ENCODE data around the gene COG3.
A peak's percentile ranks its signal among the peaks of the same experiment; 100 is the strongest.

COG3 gene

DNA sequence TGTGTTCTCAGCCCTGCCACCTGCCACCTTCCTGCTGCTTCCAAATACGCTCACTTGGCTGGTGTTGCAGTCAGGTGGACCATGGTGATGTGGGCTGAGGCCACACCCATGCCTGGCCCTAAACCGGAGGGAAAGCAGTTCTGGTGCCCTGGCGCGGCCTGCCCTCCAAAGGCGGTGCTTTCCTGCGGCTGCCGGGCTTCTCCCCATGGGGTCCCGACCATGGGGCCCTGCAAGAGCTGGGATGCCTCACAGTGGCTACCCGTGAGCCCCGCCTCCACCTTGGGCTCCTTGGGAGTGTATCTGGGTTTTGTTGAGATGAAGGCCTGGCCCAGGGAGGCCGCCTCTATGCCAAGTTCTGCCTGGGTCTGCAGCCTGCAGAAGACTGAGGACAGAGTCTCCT, 77.1 kb downstream of the COG3 start:
- Mint-ChIP-seq H3K4me1 (peaks cover 8% of the 10 kb centered on the region), H3K4me3 (no peak overlapping the region), H3K36me3 (peaks cover 4% of the 10 kb centered on the region), H3K27ac (no peak overlapping the region), H3K9me3 (no peaks in the 10 kb centered on the region)
- DNase-seq (ENCODE audit: low spot score in 2 of 2) (no peak), ATAC-seq (no peak)

DNA sequence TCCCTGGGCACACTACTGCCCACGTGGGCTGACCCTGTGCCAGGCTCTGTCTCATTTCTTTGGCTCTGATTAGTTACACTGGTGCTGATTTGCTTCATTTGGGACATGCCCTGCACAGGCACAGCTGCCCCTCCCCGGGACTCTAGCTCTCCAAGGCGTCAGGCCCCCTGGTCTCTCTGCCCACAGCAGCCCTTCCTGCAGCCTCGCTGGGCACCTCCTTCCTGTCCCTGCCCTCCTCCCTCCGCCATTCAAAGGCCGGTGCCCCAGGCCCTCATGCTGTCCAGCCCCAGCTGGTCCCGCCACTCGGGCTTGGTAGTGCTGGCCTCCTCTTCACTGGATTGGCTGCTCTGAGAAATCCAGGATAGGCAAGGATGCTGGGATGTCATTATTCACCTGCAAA, 77.7 kb downstream of the COG3 start:
- Mint-ChIP-seq H3K27ac (no peak overlapping the region), H3K9me3 (no peaks in the 10 kb centered on the region), H3K36me3 (no peaks in the 10 kb centered on the region), H3K4me1 (peaks cover 2% of the 10 kb centered on the region), H3K4me3 (no peak overlapping the region)
- DNase-seq (ENCODE audit: low spot score in 2 of 2) (no peak), ATAC-seq (no peak)

DNA sequence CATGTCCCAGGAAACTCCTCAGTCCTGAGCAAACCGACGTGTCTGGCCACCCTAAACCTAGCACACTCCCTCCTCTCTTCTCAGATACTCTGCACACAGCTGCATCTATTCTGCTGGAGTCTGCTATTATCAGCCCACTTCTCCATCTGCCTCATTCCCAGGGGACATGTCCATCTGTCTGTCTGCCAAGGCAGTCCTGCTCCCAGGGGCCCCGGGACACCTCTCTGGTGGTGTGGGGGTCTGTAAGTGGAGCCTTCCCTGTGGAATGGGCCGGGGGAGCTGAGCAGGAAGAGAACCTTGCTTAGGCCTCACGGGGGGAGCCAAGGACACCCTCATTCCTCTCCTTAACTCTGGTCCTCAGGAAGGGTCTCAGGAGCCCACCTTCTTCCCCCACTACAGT, 78.1 kb downstream of the COG3 start:
- Mint-ChIP-seq H3K4me3 (no peak overlapping the region), H3K9me3 (no peaks in the 10 kb centered on the region), H3K36me3 (no peaks in the 10 kb centered on the region), H3K27ac (peak overlapping the region; percentile 61), H3K4me1 (no peaks in the 10 kb centered on the region)
- DNase-seq (ENCODE audit: low spot score in 2 of 2), result no peak
- ATAC-seq, result no peak

DNA sequence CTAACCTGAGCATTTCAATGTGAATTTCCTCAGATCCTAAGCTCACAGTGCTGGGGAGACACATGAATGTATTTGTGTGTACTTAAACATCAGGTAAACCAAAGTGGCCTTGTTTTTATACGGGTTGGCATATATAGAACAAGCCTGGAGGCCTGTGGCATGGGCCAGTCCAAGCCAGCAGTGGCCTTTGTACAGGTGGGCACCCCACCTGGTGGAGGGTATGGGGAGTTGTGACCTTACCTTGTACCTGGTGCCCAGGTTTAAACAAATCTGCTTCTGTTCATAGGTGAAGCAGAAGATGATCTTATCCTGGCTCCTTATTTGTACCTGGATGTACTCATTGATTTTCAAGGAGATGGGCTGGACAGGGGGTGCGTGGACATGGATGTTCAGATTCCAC, 79.8 kb downstream of the COG3 start:
- Mint-ChIP-seq H3K4me1 (no peaks in the 10 kb centered on the region), H3K4me3 (no peak overlapping the region), H3K36me3 (no peaks in the 10 kb centered on the region), H3K27ac (no peak overlapping the region), H3K9me3 (no peaks in the 10 kb centered on the region)
- DNase-seq (ENCODE audit: low spot score in 2 of 2) (no peak), ATAC-seq (no peak)

DNA sequence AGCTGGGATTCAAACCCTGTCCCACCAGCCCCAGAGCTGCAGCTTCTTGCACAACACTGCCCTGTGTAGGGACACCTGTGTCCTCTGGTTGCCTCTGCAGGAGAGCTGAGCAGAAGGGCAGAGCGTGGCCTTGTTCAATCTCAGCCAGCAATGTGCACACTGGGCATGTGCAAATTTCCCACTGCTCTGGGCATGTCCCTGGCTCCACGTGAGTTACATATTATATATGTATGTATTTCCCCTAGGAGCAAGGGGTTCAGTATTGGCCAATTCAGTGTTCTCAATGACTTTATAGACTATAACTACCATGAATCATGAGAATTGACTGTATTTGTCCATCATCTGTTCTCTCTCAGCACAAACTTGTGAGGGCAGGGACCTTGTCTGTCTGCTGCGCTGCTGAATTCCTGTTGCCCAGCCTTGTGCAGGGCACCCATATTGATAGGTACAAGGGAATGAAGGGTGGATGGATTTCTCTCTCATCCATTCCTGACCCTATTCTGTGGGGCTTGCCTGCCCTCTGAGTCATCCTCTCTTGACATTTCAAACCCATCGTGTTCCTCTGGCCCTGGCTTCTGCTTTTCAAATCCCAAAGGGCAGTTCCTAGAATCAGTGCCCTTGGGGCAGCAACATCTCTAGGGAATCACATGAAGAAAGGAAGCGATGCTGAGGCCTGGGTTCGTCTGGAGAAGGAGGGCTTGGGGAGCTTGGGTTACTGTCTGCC, 81.1 kb downstream of the COG3 start:
- ATAC-seq (no peak), DNase-seq (ENCODE audit: low spot score in 2 of 2) (no peak)
- H3K27ac Mint-ChIP-seq, result no peak overlapping the region
- no peaks in the 10 kb centered on the region for H3K36me3 Mint-ChIP-seq
- no peaks in the 10 kb centered on the region for H3K4me1 Mint-ChIP-seq
- no peaks in the 10 kb centered on the region for H3K9me3 Mint-ChIP-seq
- H3K4me3 Mint-ChIP-seq, result no peak overlapping the region

DNA sequence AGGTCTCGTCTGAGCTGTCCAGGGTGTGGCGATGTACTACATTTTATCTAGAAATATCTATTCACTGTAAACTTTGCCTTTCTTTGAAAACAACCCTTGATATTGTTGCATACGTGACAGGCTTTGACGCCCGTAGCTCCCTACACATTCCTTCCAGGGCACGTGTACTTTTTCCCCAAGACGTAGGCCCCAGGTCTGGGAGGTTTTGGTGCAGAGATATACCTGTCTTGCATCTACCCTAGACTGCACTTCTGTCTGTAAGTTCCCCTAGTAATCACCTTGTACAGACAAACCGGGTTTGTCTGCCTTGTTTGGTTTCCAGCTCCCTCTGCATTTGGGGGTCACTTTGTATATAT, 81.6 kb downstream of the COG3 start:
- DNase-seq (ENCODE audit: low spot score in 2 of 2) (no peak), ATAC-seq (no peak)
- no peaks in the 10 kb centered on the region for H3K4me1 Mint-ChIP-seq
- no peak overlapping the region for H3K27ac Mint-ChIP-seq
- no peaks in the 10 kb centered on the region for H3K36me3 Mint-ChIP-seq
- H3K4me3 Mint-ChIP-seq, result no peak overlapping the region
- no peaks in the 10 kb centered on the region for H3K9me3 Mint-ChIP-seq

DNA sequence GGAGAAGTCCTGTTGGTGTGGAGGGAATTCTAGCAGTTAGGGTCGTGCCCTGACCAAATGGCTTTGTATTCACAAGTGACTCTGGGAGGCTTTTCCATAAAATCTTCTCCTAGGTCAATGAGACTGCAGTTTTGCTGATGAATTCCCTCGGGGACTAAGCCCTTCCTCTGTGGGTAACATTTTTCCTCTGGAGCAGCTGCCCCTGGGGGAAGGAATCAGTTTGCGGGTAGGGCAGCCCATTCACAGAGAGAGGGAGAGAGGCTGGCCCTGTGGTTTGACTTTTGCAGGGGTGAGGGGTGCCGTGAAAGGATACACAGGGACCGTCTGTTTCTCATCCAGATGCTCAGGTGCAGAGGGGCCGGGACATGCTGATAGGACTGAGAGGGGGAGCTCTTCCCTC, 83.5 kb downstream of the COG3 start:
- ATAC-seq (no peak), DNase-seq (ENCODE audit: low spot score in 2 of 2) (no peak)
- no peaks in the 10 kb centered on the region for H3K36me3 Mint-ChIP-seq
- H3K4me1 Mint-ChIP-seq, result no peaks in the 10 kb centered on the region
- no peak overlapping the region for H3K4me3 Mint-ChIP-seq
- no peaks in the 10 kb centered on the region for H3K9me3 Mint-ChIP-seq
- no peak overlapping the region for H3K27ac Mint-ChIP-seq

DNA sequence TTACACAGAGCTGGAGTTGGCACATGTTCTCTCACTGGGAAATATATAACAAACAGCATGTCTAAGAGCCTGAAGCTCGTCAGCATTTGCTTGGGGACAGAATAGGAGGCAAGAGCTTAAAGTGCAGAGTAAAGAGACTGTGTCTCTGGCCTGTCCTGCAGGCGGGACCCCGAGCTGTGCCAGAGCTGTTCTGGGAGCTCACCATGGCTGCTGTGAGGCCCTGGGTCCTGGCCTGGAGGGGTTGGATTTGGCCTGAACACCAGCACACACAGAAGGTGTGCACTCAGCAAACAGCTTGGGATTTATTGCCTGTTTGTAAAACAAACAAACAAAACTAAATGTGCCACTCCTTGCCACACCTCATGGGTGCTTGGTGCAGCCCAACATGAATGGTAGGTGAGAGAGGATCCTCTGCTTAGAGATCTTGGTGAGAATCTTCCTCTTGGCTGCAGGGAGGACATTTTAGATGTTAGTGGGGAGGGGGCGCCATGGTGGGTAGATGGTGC, 89.9 kb downstream of the COG3 start:
- Mint-ChIP-seq H3K4me3 (no peak overlapping the region), H3K4me1 (no peaks in the 10 kb centered on the region), H3K36me3 (no peaks in the 10 kb centered on the region), H3K27ac (no peak overlapping the region), H3K9me3 (no peaks in the 10 kb centered on the region)
- DNase-seq (ENCODE audit: low spot score in 2 of 2), result no peak
- no peak for ATAC-seq

DNA sequence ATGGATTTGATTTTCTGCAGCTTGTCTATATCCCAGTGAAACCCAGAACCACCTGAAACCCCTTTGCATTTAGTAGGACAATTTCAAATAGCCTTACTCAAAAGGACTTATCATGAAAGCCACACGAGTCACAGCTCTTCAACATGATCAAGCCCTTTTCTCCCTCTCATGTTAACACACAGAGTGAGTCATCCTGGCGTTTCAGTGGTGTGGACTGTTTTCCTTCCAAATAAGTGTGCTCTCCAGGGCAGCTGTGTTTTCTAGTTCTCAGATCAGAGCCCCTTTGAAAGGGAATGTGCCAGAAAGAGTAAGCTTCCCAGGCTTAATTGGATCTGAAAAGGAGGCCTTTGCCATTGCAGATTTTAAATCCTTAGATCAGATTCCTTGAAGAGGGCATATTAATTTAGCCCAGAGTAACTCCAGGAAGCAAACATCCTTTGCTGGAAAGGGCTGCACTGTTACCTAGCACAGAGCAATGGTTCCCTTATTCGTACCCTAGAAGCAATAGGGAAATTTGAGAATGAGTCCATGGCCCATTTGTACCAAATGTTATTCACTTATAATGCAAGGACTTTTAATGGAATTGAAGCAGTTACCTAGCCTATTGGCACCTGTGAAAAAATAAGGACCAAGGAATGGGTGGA, 99.5 kb downstream of the COG3 start:
- H3K36me3 Mint-ChIP-seq, result no peaks in the 10 kb centered on the region
- no peaks in the 10 kb centered on the region for H3K4me1 Mint-ChIP-seq
- no peak for DNase-seq (ENCODE audit: low spot score in 2 of 2)
- ATAC-seq, result peak; percentile 67
- H3K9me3 Mint-ChIP-seq, result no peaks in the 10 kb centered on the region
- no peak overlapping the region for H3K27ac Mint-ChIP-seq
- H3K4me3 Mint-ChIP-seq, result no peak overlapping the region

DNA sequence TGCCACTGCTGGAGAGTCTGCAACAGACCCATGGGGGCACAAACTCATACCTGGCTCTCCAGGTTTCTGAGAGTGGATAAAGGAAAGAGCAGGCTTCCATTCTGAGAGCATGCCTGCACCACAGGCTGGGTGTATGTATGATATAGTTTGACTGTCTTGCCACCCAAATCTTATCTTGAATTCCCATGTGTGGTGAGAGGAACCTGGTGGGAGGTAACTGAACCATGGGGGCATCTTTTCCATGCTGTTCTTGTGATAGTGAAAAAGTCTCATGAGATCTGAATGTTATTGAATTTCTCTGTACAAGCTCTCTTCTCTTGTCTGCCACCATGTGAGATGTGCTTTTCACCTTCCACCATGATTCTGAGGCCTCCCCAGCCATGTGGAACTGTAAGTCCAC, 100.6 kb downstream of the COG3 start:
- Mint-ChIP-seq H3K27ac (no peak overlapping the region), H3K9me3 (no peaks in the 10 kb centered on the region), H3K4me3 (no peak overlapping the region), H3K36me3 (no peaks in the 10 kb centered on the region), H3K4me1 (no peaks in the 10 kb centered on the region)
- ATAC-seq (no peak), DNase-seq (ENCODE audit: low spot score in 2 of 2) (no peak)

DNA sequence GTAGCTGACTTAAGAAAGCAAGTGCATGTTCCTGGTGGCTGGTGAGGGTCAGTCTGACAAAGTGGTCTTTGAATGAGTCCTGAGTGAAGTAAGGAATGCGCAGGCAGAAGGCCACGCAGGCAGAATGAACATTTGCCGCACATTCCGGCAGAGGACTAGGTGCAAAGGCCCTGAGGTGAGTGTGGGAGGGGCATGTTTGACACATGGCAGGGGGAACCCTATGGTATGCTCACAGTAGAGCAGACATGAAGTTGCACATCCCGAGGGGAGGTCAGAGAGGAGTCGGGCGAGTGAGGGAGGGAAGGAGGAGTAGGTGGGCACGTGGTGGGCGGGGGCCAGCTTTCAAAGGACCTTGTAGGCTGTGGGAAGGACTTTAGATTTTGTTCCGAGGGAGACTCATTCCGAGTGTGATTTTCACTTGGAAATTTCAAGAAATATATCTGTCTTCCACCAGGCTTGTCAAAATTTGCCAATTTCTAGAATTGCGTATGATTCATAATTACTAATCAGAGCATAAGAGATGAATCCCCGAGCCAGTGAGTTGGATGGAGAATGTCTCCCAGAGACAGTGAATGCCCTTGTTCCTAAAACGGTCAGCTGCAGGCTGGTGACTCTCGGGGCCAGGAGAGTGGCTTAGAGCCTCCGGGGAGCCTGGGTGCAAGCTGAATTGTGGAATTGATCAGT, 110.5 kb downstream of the COG3 start:
- Mint-ChIP-seq H3K36me3 (no peaks in the 10 kb centered on the region), H3K4me3 (no peak overlapping the region), H3K4me1 (no peaks in the 10 kb centered on the region), H3K27ac (no peak overlapping the region), H3K9me3 (no peaks in the 10 kb centered on the region)
- ATAC-seq (no peak), DNase-seq (ENCODE audit: low spot score in 2 of 2) (no peak)

DNA sequence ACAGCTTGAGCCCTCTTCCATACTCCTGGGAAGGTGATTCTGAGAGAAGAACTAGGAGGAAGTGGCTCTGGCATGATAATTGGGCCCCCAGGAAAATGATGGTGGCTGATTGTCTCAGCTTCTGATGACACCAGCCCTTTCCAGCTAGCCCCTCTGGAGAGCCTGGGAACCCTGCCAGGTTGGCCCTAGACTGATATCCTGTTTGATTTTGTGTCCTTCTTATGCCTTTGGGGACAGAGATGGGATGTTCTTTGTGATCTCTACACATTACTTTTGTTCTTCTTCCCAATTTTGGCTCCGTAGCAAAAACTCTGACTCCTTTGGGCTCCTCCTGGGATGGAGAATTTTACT, 111.1 kb downstream of the COG3 start:
- H3K36me3 Mint-ChIP-seq, result no peaks in the 10 kb centered on the region
- no peak overlapping the region for H3K27ac Mint-ChIP-seq
- DNase-seq (ENCODE audit: low spot score in 2 of 2) (no peak), ATAC-seq (no peak)
- H3K9me3 Mint-ChIP-seq, result no peaks in the 10 kb centered on the region
- no peak overlapping the region for H3K4me3 Mint-ChIP-seq
- H3K4me1 Mint-ChIP-seq, result no peaks in the 10 kb centered on the region

DNA sequence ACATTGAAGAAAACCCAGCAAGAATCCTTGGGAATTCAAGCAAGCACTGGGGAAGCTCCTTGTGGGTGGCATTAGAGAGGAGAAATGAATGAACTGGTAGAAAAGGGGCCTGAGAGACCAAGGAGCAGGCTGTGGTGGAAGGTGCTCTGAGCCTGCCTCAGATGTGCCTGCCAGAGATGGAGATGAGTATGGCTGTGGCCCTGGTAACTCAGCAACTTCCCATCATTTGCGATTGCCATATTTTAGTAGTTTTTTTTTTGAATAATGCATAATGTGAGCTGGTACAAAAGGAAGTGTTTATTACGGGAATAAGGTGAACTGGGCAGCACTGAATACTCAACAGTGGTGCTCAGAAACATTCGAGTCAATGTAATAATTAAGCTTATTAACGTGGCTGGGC, 111.7 kb downstream of the COG3 start:
- no peak for DNase-seq (ENCODE audit: low spot score in 2 of 2)
- no peak for ATAC-seq
- H3K4me3 Mint-ChIP-seq, result no peak overlapping the region
- H3K9me3 Mint-ChIP-seq, result no peaks in the 10 kb centered on the region
- H3K4me1 Mint-ChIP-seq, result no peaks in the 10 kb centered on the region
- H3K27ac Mint-ChIP-seq, result no peak overlapping the region
- H3K36me3 Mint-ChIP-seq, result no peaks in the 10 kb centered on the region

DNA sequence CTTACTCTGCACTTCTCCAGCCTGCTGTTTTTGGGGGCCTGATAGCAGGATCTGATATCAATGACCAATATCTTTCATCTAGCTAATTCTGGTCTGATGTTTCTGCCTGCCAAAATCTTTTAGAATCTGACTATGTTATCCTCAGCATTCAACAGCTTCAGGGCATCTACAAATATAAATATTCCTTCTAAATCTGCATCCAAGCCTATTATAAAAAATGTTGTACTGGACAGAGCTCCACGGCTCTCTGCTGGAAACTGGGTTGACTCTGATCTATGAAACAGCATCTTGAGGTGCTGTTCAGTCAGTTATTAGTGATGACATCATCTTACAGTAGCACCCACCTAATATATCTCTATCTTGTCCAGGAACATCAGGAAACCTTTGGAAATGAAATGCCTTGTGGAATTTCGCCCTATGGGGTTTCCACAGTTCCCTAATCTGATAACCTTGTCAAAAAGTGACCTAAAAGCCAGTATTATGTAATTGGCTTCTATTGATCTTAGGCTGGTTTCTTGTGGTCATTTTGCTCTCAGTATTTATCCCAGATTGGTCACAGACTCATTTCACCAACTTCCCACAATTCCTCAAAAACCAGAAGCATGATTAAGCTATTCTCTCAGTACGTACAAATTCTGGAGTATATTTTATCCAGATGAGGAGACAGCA, 117.8 kb downstream of the COG3 start:
- DNase-seq (ENCODE audit: low spot score in 2 of 2) (no peak), ATAC-seq (no peak)
- H3K4me3 Mint-ChIP-seq, result no peak overlapping the region
- H3K4me1 Mint-ChIP-seq, result no peaks in the 10 kb centered on the region
- no peaks in the 10 kb centered on the region for H3K9me3 Mint-ChIP-seq
- H3K36me3 Mint-ChIP-seq, result no peaks in the 10 kb centered on the region
- no peak overlapping the region for H3K27ac Mint-ChIP-seq

DNA sequence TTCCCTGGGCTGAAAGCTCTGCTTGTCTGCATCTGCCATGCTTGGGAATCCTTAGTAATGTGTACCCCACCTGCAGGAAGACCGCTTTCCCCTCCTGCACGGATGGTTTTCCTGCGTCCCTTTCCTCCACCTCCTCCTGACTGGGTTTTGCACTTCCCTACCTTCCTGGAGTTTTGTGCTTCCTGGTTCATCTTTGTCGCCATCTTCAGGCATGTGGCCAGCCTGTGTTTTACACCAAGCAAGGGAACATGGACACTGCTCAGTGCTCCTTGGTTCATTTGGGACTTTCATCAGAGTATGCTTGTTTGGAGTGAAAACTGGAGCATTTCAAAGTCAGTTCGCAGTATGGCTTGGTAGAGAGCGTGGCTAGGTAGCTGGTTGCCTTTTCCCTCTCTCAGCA, 120.1 kb downstream of the COG3 start:
- Mint-ChIP-seq H3K36me3 (no peaks in the 10 kb centered on the region), H3K4me3 (no peak overlapping the region), H3K4me1 (no peaks in the 10 kb centered on the region)

More for the DNA sequence above, 120.1 kb downstream of the COG3 start:
- no peak for ATAC-seq
- H3K27ac Mint-ChIP-seq, result no peak overlapping the region
- H3K9me3 Mint-ChIP-seq, result no peaks in the 10 kb centered on the region
- no peak for DNase-seq (ENCODE audit: low spot score in 2 of 2)
